Loucy (cell line): Measurements from ENCODE around the gene ATP8A2.

Experiments used
- H2AFZ ChIP-seq: fragments of 200-600 bp; sonication (generic); 2 replicates; pipeline ENCODE4 v1.6.0; 2016; ENCODE audit warnings: antibody characterized with exemption, mild to moderate bottlenecking, low read length, moderate library complexity
- H3F3A ChIP-seq: fragments of 200-600 bp; 2 replicates; pipeline ENCODE4 v1.6.0; 2016; ENCODE audit warnings: antibody characterized with exemption, low read depth, mild to moderate bottlenecking
- H3K27me3 ChIP-seq: fragments of 200-600 bp; sonication (generic); 2 replicates; pipeline ENCODE4 v1.6.1; 2014; ENCODE audit warnings: low read length, mild to moderate bottlenecking; ENCODE audit not compliant: insufficient read depth, poor library complexity, severe bottlenecking
- H3K36me3 ChIP-seq: fragments of 200-600 bp; sonication (generic); 2 replicates; pipeline ENCODE4 v1.6.1; 2016; ENCODE audit warnings: low read length; ENCODE audit not compliant: insufficient read depth
- H3K4me1 ChIP-seq: fragments of 200-600 bp; sonication (generic); 2 replicates; pipeline ENCODE4 v1.5.1; 2014; ENCODE audit warnings: low read length, mild to moderate bottlenecking; ENCODE audit not compliant: insufficient read depth, poor library complexity, severe bottlenecking
- H3K4me2 ChIP-seq: fragments of 200-600 bp; sonication (generic); 2 replicates; pipeline ENCODE4 v1.6.0; 2014; ENCODE audit warnings: antibody characterized with exemption, low read length, low read depth, mild to moderate bottlenecking; ENCODE audit not compliant: poor library complexity, severe bottlenecking
- H3K4me3 ChIP-seq: fragments of 200-600 bp; sonication (generic); 2 replicates; pipeline ENCODE4 v1.5.1; 2014; ENCODE audit warnings: low read length, mild to moderate bottlenecking, mixed read lengths; ENCODE audit not compliant: poor library complexity, severe bottlenecking
- H3K79me2 ChIP-seq: fragments of 200-600 bp; sonication (generic); 2 replicates; pipeline ENCODE4 v1.6.1; 2014; ENCODE audit warnings: low read length; ENCODE audit not compliant: insufficient read depth
- H3K9ac ChIP-seq: fragments of 200-600 bp; sonication (generic); 2 replicates; pipeline ENCODE4 v1.6.0; 2014; ENCODE audit warnings: mild to moderate bottlenecking, low read depth, low read length, moderate library complexity; ENCODE audit not compliant: poor library complexity, severe bottlenecking
- H3K9me2 ChIP-seq: fragments of 200-600 bp; sonication (generic); replicated peaks from 2 replicates; pipeline ENCODE4 v1.6.1; 2016; ENCODE audit warnings: low read depth, low read length, mixed read lengths
- H3K9me3 ChIP-seq: fragments of 200-600 bp; sonication (generic); 2 replicates; pipeline ENCODE4 v1.6.1; 2014; ENCODE audit warnings: mild to moderate bottlenecking, antibody characterized with exemption, low read length, low read depth; ENCODE audit not compliant: insufficient read depth
- H4K20me1 ChIP-seq: fragments of 200-600 bp; sonication (generic); 2 replicates; pipeline ENCODE4 v1.6.0; 2014; ENCODE audit warnings: antibody characterized with exemption, low read length, mild to moderate bottlenecking; ENCODE audit not compliant: insufficient read depth, poor library complexity, severe bottlenecking
- CTCF ChIP-seq: fragments of 200-600 bp; sonication (generic); conservative IDR thresholded peaks from 2 replicates; pipeline ENCODE4 v1.5.1; 2014; ENCODE audit warnings: mild to moderate bottlenecking, antibody characterized with exemption, low read length
- EZH2phosphoT487 ChIP-seq: fragments of 200-600 bp; IDR thresholded peaks from 2 replicates; pipeline ENCODE4 v1.6.1; 2018; ENCODE audit warnings: antibody characterized with exemption, mild to moderate bottlenecking, moderate library complexity, borderline replicate concordance

The ATP8A2 gene

DNA sequence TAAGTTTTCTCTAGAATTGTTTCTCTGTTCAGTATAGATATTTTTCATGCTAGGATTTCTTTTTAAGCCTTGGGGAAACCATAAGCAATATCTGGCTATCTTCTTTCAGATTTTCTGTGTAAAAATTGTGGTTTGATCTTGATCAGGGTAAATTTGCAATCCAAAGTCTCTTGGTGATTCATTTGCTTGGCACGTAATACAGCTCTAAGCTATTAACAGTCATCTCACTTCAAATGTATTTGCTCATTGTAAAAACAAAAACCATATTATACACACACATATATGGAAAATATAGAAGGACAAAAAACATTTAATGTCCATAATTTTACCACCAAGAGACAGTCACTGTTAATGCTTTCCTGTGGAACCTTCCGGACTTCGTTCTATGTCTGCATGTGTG is 489.1 kb downstream of the ATP8A2 start:
- H3K79me2 ChIP-seq = no peaks in the 10 kb centered on the region

DNA sequence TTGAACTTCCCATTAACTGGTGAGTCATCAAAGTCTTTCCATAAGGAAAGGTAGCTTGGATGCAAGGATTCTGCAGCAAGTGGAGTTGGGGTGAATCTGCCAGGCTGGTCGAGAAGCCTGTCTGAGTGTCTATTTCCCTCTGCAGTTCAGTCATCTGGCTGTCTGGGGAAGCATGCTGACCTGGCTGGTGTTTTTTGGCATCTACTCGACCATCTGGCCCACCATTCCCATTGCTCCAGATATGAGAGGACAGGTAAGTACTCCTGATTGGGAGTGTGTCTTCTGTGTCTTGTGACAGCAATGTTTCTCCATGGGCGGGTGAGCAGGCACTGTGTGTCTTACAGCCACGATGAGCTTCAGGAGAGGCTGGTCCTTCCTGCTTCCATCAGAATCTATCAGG is 490.4 kb downstream of the ATP8A2 start:
- H3K27me3 ChIP-seq = no peaks in the 10 kb centered on the region
- no peaks in the 10 kb centered on the region for H3K79me2 ChIP-seq
- H3K9ac ChIP-seq = no peak overlapping the region
- no peak overlapping the region for H3K4me3 ChIP-seq
- no peaks in the 10 kb centered on the region for H3K9me2 ChIP-seq
- no peaks in the 10 kb centered on the region for H3K9me3 ChIP-seq
- H3F3A ChIP-seq = no peaks in the 10 kb centered on the region
- no peak overlapping the region for H3K4me2 ChIP-seq
- no peaks in the 10 kb centered on the region for H4K20me1 ChIP-seq
- peaks cover 6% of the 10 kb centered on the region for H3K4me1 ChIP-seq
- TF ChIP-seq EZH2phosphoT487 (no peak), CTCF (no peak)
- no peaks in the 10 kb centered on the region for H3K36me3 ChIP-seq
- no peak overlapping the region for H2AFZ ChIP-seq

More for the DNA sequence above, 489.1 kb downstream of the ATP8A2 start:
- no peaks in the 10 kb centered on the region for H4K20me1 ChIP-seq
- H3K27me3 ChIP-seq = no peaks in the 10 kb centered on the region
- H3K9me2 ChIP-seq = no peaks in the 10 kb centered on the region
- H3F3A ChIP-seq = no peaks in the 10 kb centered on the region
- H3K4me2 ChIP-seq = no peak overlapping the region
- H3K9me3 ChIP-seq = no peaks in the 10 kb centered on the region
- H3K36me3 ChIP-seq = no peaks in the 10 kb centered on the region
- H2AFZ ChIP-seq = 0 out of 2 replicates have a peak overlapping the region, but pooled peaks have one; percentile 29
- no peak overlapping the region for H3K4me3 ChIP-seq
- no peak overlapping the region for H3K9ac ChIP-seq
- TF ChIP-seq EZH2phosphoT487 (no peak), CTCF (no peak)
- peaks cover 4% of the 10 kb centered on the region for H3K4me1 ChIP-seq

- H4K20me1 ChIP-seq = no peaks in the 10 kb centered on the region
- no peaks in the 10 kb centered on the region for H3K79me2 ChIP-seq
- no peak overlapping the region for H2AFZ ChIP-seq
- no peak overlapping the region for H3K4me3 ChIP-seq
- no peaks in the 10 kb centered on the region for H3K9me2 ChIP-seq
- H3K9ac ChIP-seq = no peak overlapping the region
- no peaks in the 10 kb centered on the region for H3F3A ChIP-seq
- H3K36me3 ChIP-seq = no peaks in the 10 kb centered on the region
- TF ChIP-seq EZH2phosphoT487 (no peak), CTCF (no peak)
- H3K27me3 ChIP-seq = no peaks in the 10 kb centered on the region
- no peak overlapping the region for H3K4me2 ChIP-seq
- peaks cover 9% of the 10 kb centered on the region for H3K4me1 ChIP-seq
- no peaks in the 10 kb centered on the region for H3K9me3 ChIP-seq
These were observed 492.3 kb downstream of the ATP8A2 start for GRCh38 chr13:25864116-25864515.
